ENCODE measurements around the gene NMUR1.

Gene NMUR1

DNA sequence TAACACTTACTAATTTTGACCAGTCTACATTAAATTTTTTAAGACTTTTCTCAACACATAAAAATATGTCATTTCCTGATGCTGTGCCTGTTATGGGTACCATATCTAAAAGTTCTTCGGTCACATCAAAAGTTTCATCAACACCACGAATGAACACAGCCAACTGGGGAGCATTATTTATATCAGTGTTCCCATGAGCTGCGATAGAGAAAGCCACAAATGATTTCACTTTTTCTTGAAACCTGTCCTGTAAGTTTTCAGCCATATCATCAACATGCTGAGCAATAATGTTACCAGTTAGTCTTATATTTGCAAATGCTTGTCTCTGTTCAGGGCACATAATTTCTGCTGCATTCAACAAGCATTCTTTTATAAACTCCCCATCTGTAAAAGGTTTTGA is 35.6 kb downstream of the NMUR1 start:
- H3K4me2 ChIP-seq (ENCODE audit: low read depth, low read length): no peak overlapping the region
- H3K36me3 ChIP-seq (replicated peaks; ENCODE audit: insufficient read depth, low read length): no peaks in the 10 kb centered on the region
- TF ChIP-seq EZH2phosphoT487 (IDR thresholded peaks at IDR 0.05; ENCODE audit: low read length) (no peak), EZH2 (optimal IDR thresholded peaks at IDR 0.05; ENCODE audit: low read depth, low read length) (no peak)
- TF ChIP-seq, protein P1, sequence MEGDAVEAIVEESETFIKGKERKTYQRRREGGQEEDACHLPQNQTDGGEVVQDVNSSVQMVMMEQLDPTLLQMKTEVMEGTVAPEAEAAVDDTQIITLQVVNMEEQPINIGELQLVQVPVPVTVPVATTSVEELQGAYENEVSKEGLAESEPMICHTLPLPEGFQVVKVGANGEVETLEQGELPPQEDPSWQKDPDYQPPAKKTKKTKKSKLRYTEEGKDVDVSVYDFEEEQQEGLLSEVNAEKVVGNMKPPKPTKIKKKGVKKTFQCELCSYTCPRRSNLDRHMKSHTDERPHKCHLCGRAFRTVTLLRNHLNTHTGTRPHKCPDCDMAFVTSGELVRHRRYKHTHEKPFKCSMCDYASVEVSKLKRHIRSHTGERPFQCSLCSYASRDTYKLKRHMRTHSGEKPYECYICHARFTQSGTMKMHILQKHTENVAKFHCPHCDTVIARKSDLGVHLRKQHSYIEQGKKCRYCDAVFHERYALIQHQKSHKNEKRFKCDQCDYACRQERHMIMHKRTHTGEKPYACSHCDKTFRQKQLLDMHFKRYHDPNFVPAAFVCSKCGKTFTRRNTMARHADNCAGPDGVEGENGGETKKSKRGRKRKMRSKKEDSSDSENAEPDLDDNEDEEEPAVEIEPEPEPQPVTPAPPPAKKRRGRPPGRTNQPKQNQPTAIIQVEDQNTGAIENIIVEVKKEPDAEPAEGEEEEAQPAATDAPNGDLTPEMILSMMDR (IDR thresholded peaks at IDR 0.05; ENCODE audit: low read length): no peak
- H3K27ac ChIP-seq (ENCODE audit: low read length): no peak overlapping the region
- no peak overlapping the region for H2AFZ ChIP-seq (ENCODE audit: low read length)
- no peak for DNase-seq
- H3K27me3 ChIP-seq (replicated peaks; ENCODE audit: insufficient read depth, low read length): no peaks in the 10 kb centered on the region
- H3K79me2 ChIP-seq (ENCODE audit: low read length): no peaks in the 10 kb centered on the region
- H3K4me3 ChIP-seq (ENCODE audit: low read length): no peak overlapping the region
- no peaks in the 10 kb centered on the region for H3K9me2 ChIP-seq (replicated peaks; ENCODE audit: insufficient read depth, low read length)
- no peaks in the 10 kb centered on the region for H3K9me3 ChIP-seq (replicated peaks; ENCODE audit: insufficient read depth, low read length)
- H3F3A ChIP-seq (ENCODE audit: insufficient read depth, low read length): no peaks in the 10 kb centered on the region
- no peaks in the 10 kb centered on the region for H3K4me1 ChIP-seq (ENCODE audit: low read length)
- H3K9ac ChIP-seq (ENCODE audit: low read length): no peak overlapping the region
- H4K20me1 ChIP-seq (ENCODE audit: insufficient read depth, low read length): no peaks in the 10 kb centered on the region

DNA sequence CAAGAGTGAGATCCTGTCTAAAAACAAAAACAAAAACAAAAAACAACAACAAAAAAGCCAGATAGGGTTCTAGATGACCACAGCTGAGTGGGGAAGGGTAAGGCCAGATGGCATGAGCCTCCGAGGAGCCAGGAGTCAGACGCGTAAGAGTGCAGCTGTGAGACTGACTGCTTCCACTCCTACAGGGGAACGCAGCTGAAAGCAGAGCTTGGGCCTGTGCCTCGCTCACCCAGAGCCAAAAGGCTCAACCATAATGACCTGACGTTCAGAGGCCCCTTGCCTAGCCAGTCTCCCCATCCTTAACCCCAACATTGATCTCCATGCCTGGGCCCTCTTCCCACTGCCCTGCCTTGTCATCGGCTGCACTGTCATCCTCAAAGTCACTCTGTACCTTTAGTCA is 39.4 kb downstream of the NMUR1 start:
- H3K4me3 ChIP-seq (ENCODE audit: low read length): no peak overlapping the region
- no peak overlapping the region for H3K27ac ChIP-seq (ENCODE audit: low read length)
- no peak overlapping the region for H2AFZ ChIP-seq (ENCODE audit: low read length)
- no peaks in the 10 kb centered on the region for H3K27me3 ChIP-seq (replicated peaks; ENCODE audit: insufficient read depth, low read length)
- TF ChIP-seq EZH2phosphoT487 (IDR thresholded peaks at IDR 0.05; ENCODE audit: low read length): no peak
- TF ChIP-seq, protein P1 (IDR thresholded peaks at IDR 0.05; ENCODE audit: low read length): no peak
- TF ChIP-seq EZH2 (optimal IDR thresholded peaks at IDR 0.05; ENCODE audit: low read depth, low read length): no peak
- no peaks in the 10 kb centered on the region for H3K4me1 ChIP-seq (ENCODE audit: low read length)
- H3K36me3 ChIP-seq (replicated peaks; ENCODE audit: insufficient read depth, low read length): no peaks in the 10 kb centered on the region
- H3K9me3 ChIP-seq (replicated peaks; ENCODE audit: insufficient read depth, low read length): no peaks in the 10 kb centered on the region
- no peaks in the 10 kb centered on the region for H4K20me1 ChIP-seq (ENCODE audit: insufficient read depth, low read length)
- no peak overlapping the region for H3K4me2 ChIP-seq (ENCODE audit: low read depth, low read length)
- DNase-seq: no peak
- H3K9ac ChIP-seq (ENCODE audit: low read length): no peak overlapping the region
- H3K79me2 ChIP-seq (ENCODE audit: low read length): no peaks in the 10 kb centered on the region
- no peaks in the 10 kb centered on the region for H3F3A ChIP-seq (ENCODE audit: insufficient read depth, low read length)
- H3K9me2 ChIP-seq (replicated peaks; ENCODE audit: insufficient read depth, low read length): no peaks in the 10 kb centered on the region

DNA sequence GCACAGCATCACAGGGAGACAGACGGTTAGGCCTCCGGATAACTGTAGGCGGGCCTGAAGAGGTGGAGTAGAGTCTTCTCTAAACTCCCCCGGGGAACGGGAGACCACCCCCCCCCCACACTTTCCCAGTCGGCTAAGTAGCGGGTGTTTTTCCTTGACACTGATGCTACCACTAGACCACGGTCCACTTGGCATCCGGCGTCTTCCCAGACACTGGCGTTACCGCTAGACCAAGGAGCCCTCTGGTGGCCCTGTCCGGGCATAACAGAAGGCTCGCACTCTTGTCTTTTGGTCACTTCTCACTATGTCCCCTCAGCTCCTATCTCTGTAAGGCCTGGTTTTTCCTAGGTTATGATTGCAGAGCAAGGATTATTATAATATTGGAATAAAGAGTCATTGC is 40.3 kb downstream of the NMUR1 start:
- DNase-seq: no peak
- TF ChIP-seq, protein P1 (IDR thresholded peaks at IDR 0.05; ENCODE audit: low read length): peak; percentile 27
- TF ChIP-seq EZH2 (optimal IDR thresholded peaks at IDR 0.05; ENCODE audit: low read depth, low read length): no peak
- Histone ChIP-seq H3K27me3 (replicated peaks; ENCODE audit: insufficient read depth, low read length) (no peaks in the 10 kb centered on the region), H3F3A (ENCODE audit: insufficient read depth, low read length) (no peaks in the 10 kb centered on the region), H3K27ac (ENCODE audit: low read length) (no peak overlapping the region), H3K9me2 (replicated peaks; ENCODE audit: insufficient read depth, low read length) (no peaks in the 10 kb centered on the region), H2AFZ (ENCODE audit: low read length) (no peak overlapping the region), H3K36me3 (replicated peaks; ENCODE audit: insufficient read depth, low read length) (no peaks in the 10 kb centered on the region), H3K9ac (ENCODE audit: low read length) (no peak overlapping the region), H3K79me2 (ENCODE audit: low read length) (no peaks in the 10 kb centered on the region), H4K20me1 (ENCODE audit: insufficient read depth, low read length) (no peaks in the 10 kb centered on the region), H3K9me3 (replicated peaks; ENCODE audit: insufficient read depth, low read length) (no peaks in the 10 kb centered on the region), H3K4me2 (ENCODE audit: low read depth, low read length) (no peak overlapping the region), H3K4me1 (ENCODE audit: low read length) (no peaks in the 10 kb centered on the region), H3K4me3 (ENCODE audit: low read length) (no peak overlapping the region)
